ENCODE data around the gene YPEL2.

YPEL2 gene

DNA sequence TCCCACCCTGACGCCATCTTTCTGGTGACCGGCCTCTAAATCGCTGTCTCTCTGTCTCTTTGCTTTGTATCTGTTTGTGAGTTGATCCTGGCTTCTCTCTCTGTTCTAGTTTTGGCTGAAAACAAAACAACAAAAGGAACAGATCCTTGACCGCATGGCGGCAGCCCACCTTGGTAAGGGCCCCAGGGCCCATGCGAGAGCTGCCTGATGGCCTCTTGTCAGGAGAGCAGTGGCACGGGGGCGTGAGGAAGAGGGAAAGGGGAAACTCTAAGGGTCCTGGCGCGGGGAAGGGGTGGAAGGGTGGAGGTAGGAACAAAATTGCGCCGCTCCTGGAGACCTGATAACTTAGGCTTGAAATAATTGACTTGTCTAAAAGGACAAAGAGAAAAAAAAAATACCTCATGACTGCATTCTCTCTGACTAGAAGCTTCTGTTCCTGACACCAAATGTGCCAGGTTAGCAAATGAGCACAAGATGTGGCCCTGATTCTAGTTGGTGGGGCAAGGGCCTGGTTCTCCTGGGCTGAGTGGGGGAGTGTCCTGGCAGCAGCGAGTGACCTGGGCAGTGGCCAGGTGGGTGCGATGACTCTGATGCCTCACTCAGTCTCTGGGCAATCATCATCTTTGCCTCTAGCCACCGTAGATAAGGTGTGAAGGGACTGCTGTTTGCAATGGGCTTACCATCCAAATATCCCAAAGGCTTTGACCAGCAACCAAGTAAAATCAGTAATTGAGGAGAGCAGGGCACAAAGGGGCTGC lies 66.0 kb downstream of the YPEL2 start:
- Histone ChIP-seq H3K4me1 (ENCODE audit: insufficient read depth, low read length) (no peaks in the 10 kb centered on the region), H3K36me3 (ENCODE audit: insufficient read depth, low read length) (no peaks in the 10 kb centered on the region), H3K9ac (ENCODE audit: low read depth, low read length) (no peak overlapping the region), H3K27ac (ENCODE audit: low read depth, low read length) (no peak overlapping the region), H3K4me3 (ENCODE audit: low read length) (no peak overlapping the region), H3K9me3 (ENCODE audit: insufficient read depth, low read depth, low read length) (0 out of 2 replicates have a peak, but pooled peaks cover 5% of the 10 kb centered on the region), H3K27me3 (ENCODE audit: insufficient read depth, low read length) (no peaks in the 10 kb centered on the region)
- WGBS: 96% methylated on average over 15 of the region's 15 CpGs

DNA sequence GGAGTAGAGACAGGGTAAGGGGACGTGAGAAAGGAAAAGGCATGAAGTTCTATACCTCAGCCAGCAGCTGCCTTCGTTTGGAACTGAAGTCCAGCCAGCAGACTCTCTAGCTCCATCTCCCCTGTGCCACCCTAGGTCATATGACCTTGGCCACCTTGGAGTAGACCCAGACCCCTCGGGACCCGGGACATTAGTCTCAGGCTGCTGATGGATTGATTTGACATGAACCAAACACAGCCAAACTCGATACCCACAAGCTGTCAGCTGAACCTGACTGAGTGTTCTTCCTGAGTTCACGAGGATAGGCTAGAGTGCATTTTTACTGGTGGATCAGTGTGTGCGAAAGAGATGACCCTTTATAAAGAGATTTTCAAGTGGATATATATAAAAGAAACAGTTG lies 68.5 kb downstream of the YPEL2 start:
- Histone ChIP-seq H3K9ac (ENCODE audit: low read depth, low read length) (no peak overlapping the region), H3K4me1 (ENCODE audit: insufficient read depth, low read length) (no peaks in the 10 kb centered on the region), H3K9me3 (ENCODE audit: insufficient read depth, low read depth, low read length) (0 out of 2 replicates have a peak, but pooled peaks cover 4% of the 10 kb centered on the region), H3K4me3 (ENCODE audit: low read length) (no peak overlapping the region), H3K36me3 (ENCODE audit: insufficient read depth, low read length) (no peaks in the 10 kb centered on the region), H3K27me3 (ENCODE audit: insufficient read depth, low read length) (no peaks in the 10 kb centered on the region), H3K27ac (ENCODE audit: low read depth, low read length) (no peak overlapping the region)
- WGBS: 77% methylated on average over 7 of the region's 7 CpGs

GRCh38 chr17:59400858-59401257 lies 69.4 kb downstream of the YPEL2 start:
- Histone ChIP-seq H3K4me1 (ENCODE audit: insufficient read depth, low read length) (no peaks in the 10 kb centered on the region), H3K4me3 (ENCODE audit: low read length) (no peak overlapping the region), H3K9me3 (ENCODE audit: insufficient read depth, low read depth, low read length) (no peaks in the 10 kb centered on the region), H3K27ac (ENCODE audit: low read depth, low read length) (no peak overlapping the region), H3K27me3 (ENCODE audit: insufficient read depth, low read length) (no peaks in the 10 kb centered on the region), H3K36me3 (ENCODE audit: insufficient read depth, low read length) (no peaks in the 10 kb centered on the region), H3K9ac (ENCODE audit: low read depth, low read length) (no peak overlapping the region)
- 86% methylated on average over 5 of the region's 5 CpGs for WGBS

DNA sequence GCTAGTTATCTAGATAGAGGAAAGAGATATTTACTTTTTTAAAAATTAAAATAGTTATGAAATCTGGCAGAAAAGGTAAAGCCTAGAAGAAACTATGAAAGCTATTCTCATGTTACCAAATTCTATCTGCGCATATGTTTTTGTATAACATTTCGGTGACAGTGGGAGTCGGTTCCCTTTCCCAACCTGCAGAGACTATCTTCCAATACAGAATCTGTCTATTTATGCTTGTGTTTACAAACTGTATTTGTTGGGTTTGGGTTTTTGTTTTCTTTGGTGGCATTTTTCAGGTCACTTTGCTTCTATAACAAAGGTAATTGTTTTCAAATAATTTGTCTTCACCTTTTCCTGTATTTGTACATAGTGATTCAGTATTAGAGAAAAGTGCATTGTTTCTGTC lies 69.8 kb downstream of the YPEL2 start:
- H3K36me3 ChIP-seq (ENCODE audit: insufficient read depth, low read length): no peaks in the 10 kb centered on the region
- WGBS: 100% methylated on average over 2 of the region's 3 CpGs
- H3K4me3 ChIP-seq (ENCODE audit: low read length): no peak overlapping the region
- H3K9ac ChIP-seq (ENCODE audit: low read depth, low read length): no peak overlapping the region
- H3K27me3 ChIP-seq (ENCODE audit: insufficient read depth, low read length): no peaks in the 10 kb centered on the region
- no peaks in the 10 kb centered on the region for H3K4me1 ChIP-seq (ENCODE audit: insufficient read depth, low read length)
- H3K27ac ChIP-seq (ENCODE audit: low read depth, low read length): no peak overlapping the region
- H3K9me3 ChIP-seq (ENCODE audit: insufficient read depth, low read depth, low read length): no peaks in the 10 kb centered on the region

DNA sequence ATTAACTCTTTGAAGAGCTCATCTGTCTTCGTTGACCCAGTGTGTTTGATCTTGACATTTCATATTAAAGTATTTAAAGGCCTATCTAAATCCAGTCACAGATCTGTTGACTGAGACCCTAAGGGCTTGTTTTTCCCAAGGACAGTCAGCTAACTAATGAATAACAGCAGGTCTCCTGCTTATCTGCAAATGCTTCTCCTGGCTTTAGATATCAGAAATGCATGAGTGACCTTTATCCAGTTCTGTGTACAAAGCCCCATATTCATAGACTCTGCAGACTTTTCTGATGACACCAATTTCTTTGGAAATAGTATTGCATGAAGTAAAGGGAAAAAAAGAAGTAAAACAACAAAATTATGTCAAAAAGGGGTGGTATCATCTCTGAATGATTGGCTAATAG lies 70.3 kb downstream of the YPEL2 start:
- no peaks in the 10 kb centered on the region for H3K36me3 ChIP-seq (ENCODE audit: insufficient read depth, low read length)
- H3K4me3 ChIP-seq (ENCODE audit: low read length): no peak overlapping the region
- H3K4me1 ChIP-seq (ENCODE audit: insufficient read depth, low read length): 0 out of 2 replicates have a peak, but pooled peaks cover 2% of the 10 kb centered on the region
- H3K9ac ChIP-seq (ENCODE audit: low read depth, low read length): no peak overlapping the region
- no peaks in the 10 kb centered on the region for H3K27me3 ChIP-seq (ENCODE audit: insufficient read depth, low read length)
- no peaks in the 10 kb centered on the region for H3K9me3 ChIP-seq (ENCODE audit: insufficient read depth, low read depth, low read length)
- 57% methylated on average over 1 of the region's 1 CpG for WGBS
- H3K27ac ChIP-seq (ENCODE audit: low read depth, low read length): no peak overlapping the region

- H3K4me3 ChIP-seq (ENCODE audit: low read length): no peak overlapping the region
- WGBS: 94% methylated on average over 4 of the region's 4 CpGs
- H3K9ac ChIP-seq (ENCODE audit: low read depth, low read length): no peak overlapping the region
- H3K4me1 ChIP-seq (ENCODE audit: insufficient read depth, low read length): 0 out of 2 replicates have a peak, but pooled peaks cover 3% of the 10 kb centered on the region
- H3K36me3 ChIP-seq (ENCODE audit: insufficient read depth, low read length): no peaks in the 10 kb centered on the region
- H3K9me3 ChIP-seq (ENCODE audit: insufficient read depth, low read depth, low read length): no peaks in the 10 kb centered on the region
- no peaks in the 10 kb centered on the region for H3K27me3 ChIP-seq (ENCODE audit: insufficient read depth, low read length)
- H3K27ac ChIP-seq (ENCODE audit: low read depth, low read length): no peak overlapping the region
These were observed 71.3 kb downstream of the YPEL2 start for GRCh38 chr17:59402760-59403159.

DNA sequence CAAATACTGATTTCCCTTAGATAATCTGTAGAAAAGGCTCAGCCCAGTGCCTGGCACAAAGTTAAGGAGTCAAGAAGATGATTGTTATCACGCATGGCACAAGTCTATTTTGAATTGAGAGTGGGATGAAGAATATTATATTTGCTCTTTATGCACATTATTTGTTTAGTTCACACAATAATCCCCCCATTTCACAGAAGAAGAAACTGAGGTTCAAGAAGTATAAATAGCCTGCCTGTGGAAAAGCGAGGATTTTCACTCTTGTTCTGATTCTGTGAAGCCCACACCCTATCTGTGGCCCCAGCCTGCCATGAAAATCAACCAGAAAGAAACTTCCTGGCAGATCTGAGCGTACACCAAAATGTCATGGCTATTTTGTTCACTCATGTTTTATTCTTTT lies 73.0 kb downstream of the YPEL2 start:
- Histone ChIP-seq H3K9ac (ENCODE audit: low read depth, low read length) (no peak overlapping the region), H3K4me1 (ENCODE audit: insufficient read depth, low read length) (0 out of 2 replicates have a peak, but pooled peaks cover 3% of the 10 kb centered on the region), H3K4me3 (ENCODE audit: low read length) (no peak overlapping the region), H3K27ac (ENCODE audit: low read depth, low read length) (no peak overlapping the region), H3K36me3 (ENCODE audit: insufficient read depth, low read length) (no peaks in the 10 kb centered on the region), H3K27me3 (ENCODE audit: insufficient read depth, low read length) (no peaks in the 10 kb centered on the region), H3K9me3 (ENCODE audit: insufficient read depth, low read depth, low read length) (no peaks in the 10 kb centered on the region)
- 84% methylated on average over 3 of the region's 3 CpGs for WGBS

DNA sequence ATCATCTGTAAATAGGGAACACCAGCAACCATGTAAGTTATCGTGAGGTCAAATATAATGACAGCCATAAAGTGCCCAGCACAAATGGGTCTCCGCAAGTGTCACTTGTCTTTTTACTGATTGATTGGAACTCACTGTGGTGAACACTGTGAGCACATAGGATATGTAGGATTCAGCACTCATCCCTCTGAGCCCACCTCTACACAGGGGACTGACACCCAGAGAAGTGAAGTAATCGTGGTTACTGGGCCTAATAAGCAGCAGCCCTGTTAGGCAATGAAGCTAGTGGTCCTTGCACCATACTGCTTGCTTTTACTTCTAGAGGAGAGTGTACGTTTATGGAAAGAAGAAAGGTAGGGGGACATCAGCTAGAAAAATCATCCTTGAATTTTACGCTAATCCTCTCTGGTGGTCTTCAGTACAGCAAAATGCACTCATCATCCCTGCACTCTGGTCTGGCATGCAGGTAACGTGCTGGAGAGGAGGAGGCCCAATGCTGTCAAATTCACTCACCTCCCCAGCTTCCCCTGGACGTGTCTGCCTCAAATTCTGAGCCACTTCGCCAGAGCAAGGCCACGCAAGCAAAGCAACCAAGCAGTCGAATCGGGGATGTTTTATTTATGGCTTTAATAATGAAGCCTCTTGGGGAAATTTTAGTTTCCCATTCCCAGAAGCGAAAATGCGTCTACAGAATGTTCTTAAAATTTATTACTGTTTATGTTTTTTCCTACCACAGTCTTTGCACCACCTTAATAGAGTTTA lies 74.7 kb downstream of the YPEL2 start:
- Histone ChIP-seq H3K9me3 (ENCODE audit: insufficient read depth, low read depth, low read length) (peaks cover 7% of the 10 kb centered on the region; the same call in 1 of the 2 replicates), H3K36me3 (ENCODE audit: insufficient read depth, low read length) (no peaks in the 10 kb centered on the region), H3K27ac (ENCODE audit: low read depth, low read length) (no peak overlapping the region), H3K9ac (ENCODE audit: low read depth, low read length) (no peak overlapping the region), H3K4me3 (ENCODE audit: low read length) (no peak overlapping the region), H3K27me3 (ENCODE audit: insufficient read depth, low read length) (no peaks in the 10 kb centered on the region), H3K4me1 (ENCODE audit: insufficient read depth, low read length) (0 out of 2 replicates have a peak, but pooled peaks cover 3% of the 10 kb centered on the region)
- WGBS: 93% methylated on average over 11 of the region's 13 CpGs

GRCh38 chr17:59406808-59407381 lies 75.4 kb downstream of the YPEL2 start:
- H3K36me3 ChIP-seq (ENCODE audit: insufficient read depth, low read length): no peaks in the 10 kb centered on the region
- 70% methylated on average over 7 of the region's 7 CpGs for WGBS
- no peak overlapping the region for H3K27ac ChIP-seq (ENCODE audit: low read depth, low read length)
- H3K9me3 ChIP-seq (ENCODE audit: insufficient read depth, low read depth, low read length): peaks cover 7% of the 10 kb centered on the region; the same call in 1 of the 2 replicates
- no peak overlapping the region for H3K4me3 ChIP-seq (ENCODE audit: low read length)
- H3K9ac ChIP-seq (ENCODE audit: low read depth, low read length): no peak overlapping the region
- H3K27me3 ChIP-seq (ENCODE audit: insufficient read depth, low read length): no peaks in the 10 kb centered on the region
- H3K4me1 ChIP-seq (ENCODE audit: insufficient read depth, low read length): 0 out of 2 replicates have a peak, but pooled peaks cover 3% of the 10 kb centered on the region

- Histone ChIP-seq H3K27me3 (ENCODE audit: insufficient read depth, low read length) (no peaks in the 10 kb centered on the region), H3K9me3 (ENCODE audit: insufficient read depth, low read depth, low read length) (peaks cover 7% of the 10 kb centered on the region; the same call in 1 of the 2 replicates), H3K36me3 (ENCODE audit: insufficient read depth, low read length) (no peaks in the 10 kb centered on the region), H3K27ac (ENCODE audit: low read depth, low read length) (no peak overlapping the region), H3K9ac (ENCODE audit: low read depth, low read length) (no peak overlapping the region), H3K4me3 (ENCODE audit: low read length) (no peak overlapping the region), H3K4me1 (ENCODE audit: insufficient read depth, low read length) (0 out of 2 replicates have a peak, but pooled peaks cover 3% of the 10 kb centered on the region)
- 91% methylated on average over 3 of the region's 3 CpGs for WGBS
These were observed 78.0 kb downstream of the YPEL2 start for GRCh38 chr17:59409336-59410048.
